WTC11 (cell line): ENCODE measurements around the gene UFL1. TPM values are rescaled to one million over a fixed set of nuclear protein-coding genes. Genes with fewer than 3 reads are reported as not detected.
A peak's percentile ranks its signal among the peaks of the same experiment; 100 is the strongest.

ENCODE experiments used
- ARID4B ChIP-seq: sonication (generic); formaldehyde crosslinking; IDR thresholded peaks from 2 replicates; pipeline ENCODE4 v1.8.0; 2023; ENCODE audit warnings: missing genetic modification reagents, mild to moderate bottlenecking, borderline replicate concordance
- ATF1 ChIP-seq: sonication (generic); formaldehyde crosslinking; IDR thresholded peaks from 2 replicates; pipeline ENCODE4 v1.8.1; 2023; ENCODE audit warnings: mild to moderate bottlenecking, moderate library complexity, missing genetic modification reagents
- CBFB ChIP-seq: sonication (generic); formaldehyde crosslinking; IDR thresholded peaks from 2 replicates; pipeline ENCODE4 v1.8.1; 2022; ENCODE audit warnings: mild to moderate bottlenecking, low read depth, missing genetic modification reagents
- CREM ChIP-seq: sonication (generic); formaldehyde crosslinking; IDR thresholded peaks from 2 replicates; pipeline ENCODE4 v1.8.1; 2022; ENCODE audit warnings: mild to moderate bottlenecking, missing genetic modification reagents, moderate library complexity
- E2F4 ChIP-seq: sonication (generic); formaldehyde crosslinking; IDR thresholded peaks from 2 replicates; pipeline ENCODE4 v1.8.1; 2022; ENCODE audit warnings: low read depth, mild to moderate bottlenecking, moderate library complexity, missing genetic modification reagents, borderline replicate concordance
- ESRRA ChIP-seq: sonication (generic); formaldehyde crosslinking; IDR thresholded peaks from 2 replicates; pipeline ENCODE4 v1.8.1; 2022; ENCODE audit warnings: mild to moderate bottlenecking, missing genetic modification reagents, borderline replicate concordance
- ETV6 ChIP-seq: sonication (generic); formaldehyde crosslinking; IDR thresholded peaks from 2 replicates; pipeline ENCODE4 v1.8.1; 2022; ENCODE audit warnings: mild to moderate bottlenecking, missing genetic modification reagents
- FOXK1 ChIP-seq: sonication (generic); formaldehyde crosslinking; IDR thresholded peaks from 2 replicates; pipeline ENCODE4 v1.8.0; 2022; ENCODE audit warnings: mild to moderate bottlenecking, moderate library complexity, missing genetic modification reagents
- GABPB1 ChIP-seq: sonication (generic); formaldehyde crosslinking; IDR thresholded peaks from 2 replicates; pipeline ENCODE4 v1.8.1; 2023; ENCODE audit warnings: mild to moderate bottlenecking, missing genetic modification reagents
- IRF2 ChIP-seq: sonication (generic); formaldehyde crosslinking; IDR thresholded peaks from 2 replicates; pipeline ENCODE4 v1.8.0; 2022; ENCODE audit warnings: low read depth, missing genetic modification reagents, borderline replicate concordance
- JAZF1 ChIP-seq: fragments of 250-450 bp; sonication (Bioruptor Pico); IDR thresholded peaks from 2 replicates; pipeline ENCODE4 v1.9.0; 2021; ENCODE audit warnings: moderate library complexity, mild to moderate bottlenecking, inconsistent platforms
- NFATC4 ChIP-seq: fragments of 250-450 bp; sonication (Bioruptor Pico); IDR thresholded peaks from 2 replicates; pipeline ENCODE4 v1.9.0; 2021; ENCODE audit warnings: mild to moderate bottlenecking
- NFE2L1 ChIP-seq: sonication (generic); formaldehyde crosslinking; IDR thresholded peaks from 2 replicates; pipeline ENCODE4 v1.8.1; 2023; ENCODE audit warnings: missing genetic modification reagents
- NFYB ChIP-seq: sonication (generic); formaldehyde crosslinking; conservative IDR thresholded peaks from 2 replicates; pipeline ENCODE4 v1.8.0; 2022; ENCODE audit warnings: low read depth, missing genetic modification reagents
- NR1H2 ChIP-seq: sonication (generic); formaldehyde crosslinking; IDR thresholded peaks from 2 replicates; pipeline ENCODE4 v1.9.0; 2021; ENCODE audit warnings: mild to moderate bottlenecking, moderate library complexity, missing genetic modification reagents
- OVOL2 ChIP-seq: fragments of 250-450 bp; sonication (Bioruptor Pico); IDR thresholded peaks from 2 replicates; pipeline ENCODE4 v1.9.0; 2021; ENCODE audit warnings: mild to moderate bottlenecking, borderline replicate concordance
- RELA ChIP-seq: sonication (generic); formaldehyde crosslinking; IDR thresholded peaks from 2 replicates; pipeline ENCODE4 v1.8.1; 2022; ENCODE audit warnings: missing genetic modification reagents, mild to moderate bottlenecking, borderline replicate concordance
- SP1 ChIP-seq: sonication (generic); formaldehyde crosslinking; conservative IDR thresholded peaks from 2 replicates; pipeline ENCODE4 v1.8.1; 2022; ENCODE audit warnings: missing genetic modification reagents
- TEAD1 ChIP-seq: sonication (generic); formaldehyde crosslinking; IDR thresholded peaks from 2 replicates; pipeline ENCODE4 v1.8.0; 2022; ENCODE audit warnings: mild to moderate bottlenecking, missing genetic modification reagents
- TEAD4 ChIP-seq: sonication (generic); formaldehyde crosslinking; IDR thresholded peaks from 2 replicates; pipeline ENCODE4 v1.8.0; 2022; ENCODE audit warnings: mild to moderate bottlenecking, missing genetic modification reagents
- ZBTB21 ChIP-seq: sonication (generic); formaldehyde crosslinking; IDR thresholded peaks from 2 replicates; pipeline ENCODE4 v1.8.1; 2023; ENCODE audit warnings: mild to moderate bottlenecking, missing genetic modification reagents, borderline replicate concordance
- ZNF121 ChIP-seq: sonication (generic); formaldehyde crosslinking; IDR thresholded peaks from 2 replicates; pipeline ENCODE4 v1.8.0; 2023; ENCODE audit warnings: missing genetic modification reagents
- ZNF263 ChIP-seq: sonication (generic); formaldehyde crosslinking; IDR thresholded peaks from 2 replicates; pipeline ENCODE4 v1.8.1; 2022; ENCODE audit warnings: low read depth, mild to moderate bottlenecking, moderate library complexity, missing genetic modification reagents
- ZNF423 ChIP-seq: fragments of 250-450 bp; sonication (Bioruptor Pico); IDR thresholded peaks from 2 replicates; pipeline ENCODE4 v2.1.2; 2022; ENCODE audit warnings: mild to moderate bottlenecking, moderate library complexity
- ZNF425 ChIP-seq: fragments of 250-450 bp; sonication (Bioruptor Pico); conservative IDR thresholded peaks from 2 replicates; pipeline ENCODE4 v1.9.0; 2021; ENCODE audit warnings: mild to moderate bottlenecking
- ZSCAN18 ChIP-seq: fragments of 250-450 bp; sonication (Bioruptor Pico); IDR thresholded peaks from 2 replicates; pipeline ENCODE4 v2.1.2; 2022; ENCODE audit warnings: mild to moderate bottlenecking, moderate library complexity
- total RNA-seq: library from RNA; stranded (reverse); gene quantifications from 3 replicates; pipeline ENCODE4 v1.2.3, GENCODE V29; 2021
- TF ChIP-seq, protein P1 (sequence below): fragments of 250-450 bp; sonication (Bioruptor Pico); IDR thresholded peaks from 2 replicates; pipeline ENCODE4 v1.9.0; 2021; ENCODE audit warnings: moderate library complexity, mild to moderate bottlenecking, inconsistent platforms, borderline replicate concordance
- TF ChIP-seq, protein P2 (sequence below): sonication (generic); formaldehyde crosslinking; IDR thresholded peaks from 2 replicates; pipeline ENCODE4 v1.8.1; 2022; ENCODE audit warnings: mild to moderate bottlenecking, moderate library complexity, missing genetic modification reagents
- TF ChIP-seq, protein P3 (sequence below): sonication (generic); formaldehyde crosslinking; IDR thresholded peaks from 2 replicates; pipeline ENCODE4 v1.8.0; 2023; ENCODE audit warnings: missing genetic modification reagents

Gene UFL1
- total RNA-seq, 1 experiment from 2014 or later = 15.3 TPM

DNA sequence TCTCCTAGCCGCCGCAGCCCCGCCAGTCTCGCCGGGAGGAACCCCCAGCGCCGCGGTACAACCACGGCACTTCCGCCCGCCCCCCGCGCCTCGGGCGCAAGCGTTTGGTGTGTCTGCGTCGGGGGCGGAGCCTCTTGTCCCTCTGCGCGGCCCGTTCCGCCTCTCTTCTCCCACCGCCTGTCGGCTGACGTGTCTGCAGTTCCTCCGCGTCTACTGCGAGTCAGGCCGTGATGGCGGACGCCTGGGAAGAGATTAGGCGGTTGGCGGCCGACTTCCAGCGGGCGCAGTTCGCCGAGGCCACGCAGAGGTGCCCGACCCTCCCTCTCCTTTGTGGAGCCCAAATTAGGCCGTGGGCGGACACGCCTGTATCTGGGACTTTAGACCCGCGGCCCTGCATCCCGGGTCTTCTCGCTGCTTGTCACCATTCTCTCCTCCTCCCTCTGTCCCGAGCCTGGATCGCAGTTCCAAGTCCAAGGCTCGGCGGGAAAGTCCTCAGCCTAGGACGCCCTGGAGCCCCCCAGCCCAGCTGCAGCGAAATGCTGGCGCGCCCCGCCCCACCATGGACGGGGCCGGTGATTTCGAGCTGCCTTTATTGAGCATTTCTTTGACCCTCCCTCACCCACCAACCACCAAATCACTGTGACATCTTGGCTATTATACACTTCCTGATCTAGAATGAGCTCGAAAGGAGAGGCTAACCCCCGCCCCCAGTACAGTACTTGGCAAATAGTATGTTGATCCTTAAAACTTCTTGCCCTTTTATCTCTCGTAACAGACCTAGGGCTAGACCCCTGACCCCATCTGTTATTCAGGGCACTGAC lies at the start of gene UFL1 (continued):
- TF ChIP-seq NR1H2 (CRISPR knock-in tag) (no peak), NFYB (CRISPR knock-in tag) (no peak), ZSCAN18 (CRISPR knock-in tag) (no peak), JAZF1 (CRISPR knock-in tag) (no peak), ARID4B (CRISPR knock-in tag) (no peak), NFATC4 (CRISPR knock-in tag) (no peak), ZBTB21 (CRISPR knock-in tag) (peak; percentile 86; the same call in 1 of the 2 replicates), GABPB1 (CRISPR knock-in tag) (peak; percentile 77; the same call in 1 of the 2 replicates), TEAD1 (CRISPR knock-in tag) (peak; percentile 81), ZNF263 (CRISPR knock-in tag) (no peak), ESRRA (CRISPR knock-in tag) (peak; percentile 61; the same call in 1 of the 2 replicates), OVOL2 (CRISPR knock-in tag) (no peak), FOXK1 (CRISPR knock-in tag) (peak; percentile 86), ATF1 (CRISPR knock-in tag) (no peak), IRF2 (CRISPR knock-in tag) (no peak), CREM (peak; percentile 86), E2F4 (CRISPR knock-in tag) (no peak), RELA (peak; percentile 64; the same call in 1 of the 2 replicates), ZNF423 (no peak), ZNF425 (no peak), CBFB (CRISPR knock-in tag) (0 out of 2 replicates have a peak, but pooled peaks have one; percentile 40), TEAD4 (CRISPR knock-in tag) (no peak), NFE2L1 (CRISPR knock-in tag) (0 out of 2 replicates have a peak, but pooled peaks have one; percentile 37), ZNF121 (CRISPR knock-in tag) (no peak), SP1 (CRISPR knock-in tag) (peak; percentile 92), ETV6 (CRISPR knock-in tag) (no peak)
- TF ChIP-seq, protein P1, sequence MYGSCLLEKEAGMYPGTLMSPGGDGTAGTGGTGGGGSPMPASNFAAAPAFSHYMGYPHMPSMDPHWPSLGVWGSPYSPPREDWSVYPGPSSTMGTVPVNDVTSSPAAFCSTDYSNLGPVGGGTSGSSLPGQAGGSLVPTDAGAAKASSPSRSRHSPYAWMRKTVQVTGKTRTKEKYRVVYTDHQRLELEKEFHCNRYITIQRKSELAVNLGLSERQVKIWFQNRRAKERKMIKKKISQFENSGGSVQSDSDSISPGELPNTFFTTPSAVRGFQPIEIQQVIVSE = no peak
- TF ChIP-seq, protein P2, sequence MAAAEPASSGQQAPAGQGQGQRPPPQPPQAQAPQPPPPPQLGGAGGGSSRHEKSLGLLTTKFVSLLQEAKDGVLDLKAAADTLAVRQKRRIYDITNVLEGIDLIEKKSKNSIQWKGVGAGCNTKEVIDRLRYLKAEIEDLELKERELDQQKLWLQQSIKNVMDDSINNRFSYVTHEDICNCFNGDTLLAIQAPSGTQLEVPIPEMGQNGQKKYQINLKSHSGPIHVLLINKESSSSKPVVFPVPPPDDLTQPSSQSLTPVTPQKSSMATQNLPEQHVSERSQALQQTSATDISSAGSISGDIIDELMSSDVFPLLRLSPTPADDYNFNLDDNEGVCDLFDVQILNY (CRISPR knock-in tag) = peak; percentile 44; the same call in 1 of the 2 replicates
- TF ChIP-seq, protein P3, sequence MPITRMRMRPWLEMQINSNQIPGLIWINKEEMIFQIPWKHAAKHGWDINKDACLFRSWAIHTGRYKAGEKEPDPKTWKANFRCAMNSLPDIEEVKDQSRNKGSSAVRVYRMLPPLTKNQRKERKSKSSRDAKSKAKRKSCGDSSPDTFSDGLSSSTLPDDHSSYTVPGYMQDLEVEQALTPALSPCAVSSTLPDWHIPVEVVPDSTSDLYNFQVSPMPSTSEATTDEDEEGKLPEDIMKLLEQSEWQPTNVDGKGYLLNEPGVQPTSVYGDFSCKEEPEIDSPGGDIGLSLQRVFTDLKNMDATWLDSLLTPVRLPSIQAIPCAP = no peak
